Left colon (tissue), 2 donors: Measurements from ENCODE around the gene SLC10A7. TPM values are rescaled to one million over a fixed set of nuclear protein-coding genes. Genes with fewer than 3 reads are reported as not detected.
A peak's percentile ranks its signal among the peaks of the same experiment; 100 is the strongest.

Experiments used
- ATAC-seq: fragments of 200-7000 bp; cut with Tn5 transposase; one replicate; pipeline ENCODE4 v1.9.1; 2020; ENCODE audit warnings: mild to moderate bottlenecking, moderate library complexity
- DNase-seq, 2 donors: peaks; one replicate each; pipeline ENCODE4 v3.0.0-alpha.2; 2020
- intact Hi-C, 2 donors: fragments of 100-400 bp; cut with DNase I in 1 of 2; cut with micrococcal nuclease in 1 of 2; formaldehyde crosslinking; loops; one replicate each; pipeline versions ENCODE4 v1.11.2 to v1.14.0; 2022; cut with DNase I, micrococcal nuclease
- total RNA-seq, 2 donors: library from RNA; stranded (reverse); fragmentation: NEBNext Ultra II Directional; extraction: Animal tissue kit (Norgen Biotek cat#: 25700); gene quantifications; one replicate each; pipeline ENCODE4 v1.2.1, GENCODE V29; 2021
- donor health status: DM: no; HTN: no; CAD: no.
- donor health status: DM: yes; HTN: yes; CAD: no.

Gene SLC10A7
- total RNA-seq, 2 donors from 2014 or later: 16.8 to 17.0 TPM

GRCh38 chr4:146335763-146336409 lies 185.9 kb downstream of the SLC10A7 start:
- ATAC-seq (peak; percentile 52), DNase-seq (no peak)
- intact Hi-C loops: no loop called here

GRCh38 chr4:146334862-146335449 lies 186.8 kb downstream of the SLC10A7 start:
- DNase-seq: no peak
- no peak for ATAC-seq
- intact Hi-C loops: no loop called here

- ATAC-seq: no peak
Measured at GRCh38 chr4:146333895-146334262, 187.9 kb downstream of the SLC10A7 start.

GRCh38 chr4:146333187-146333894 lies 188.4 kb downstream of the SLC10A7 start:
- ATAC-seq: peak; percentile 89
- peak in 1 of 2 donors; percentile 20 for DNase-seq
- intact Hi-C loops: no loop called here

More at GRCh38 chr4:146333895-146334262, 187.9 kb downstream of the SLC10A7 start:
- intact Hi-C loops: no loop called here
- no peak for DNase-seq

- DNase-seq: no peak
- intact Hi-C loops: no loop called here
- no peak for ATAC-seq
Measured at GRCh38 chr4:146330392-146330791, 191.3 kb downstream of the SLC10A7 start.

GRCh38 chr4:146329050-146329716 lies 192.6 kb downstream of the SLC10A7 start:
- ATAC-seq (no peak), DNase-seq (no peak)
- intact Hi-C loops: no loop called here

GRCh38 chr4:146327859-146328650 lies 193.7 kb downstream of the SLC10A7 start:
- no peak for ATAC-seq
- intact Hi-C loops: no loop called here
- DNase-seq: no peak

- intact Hi-C loops: no loop called here
- DNase-seq (no peak), ATAC-seq (no peak)
Measured at GRCh38 chr4:146318894-146319293, 202.8 kb downstream of the SLC10A7 start.

- ATAC-seq: no peak
- intact Hi-C loops: no loop called here
- no peak for DNase-seq
Measured at GRCh38 chr4:146317783-146318182, 204.0 kb downstream of the SLC10A7 start.

- intact Hi-C loops: no loop called here
- ATAC-seq (no peak), DNase-seq (no peak)
Measured at GRCh38 chr4:146315184-146315583, 206.6 kb downstream of the SLC10A7 start.

- intact Hi-C loops: no loop called here
- DNase-seq (no peak), ATAC-seq (no peak)
Measured at GRCh38 chr4:146311238-146311970, 210.3 kb downstream of the SLC10A7 start.

- ATAC-seq (no peak), DNase-seq (no peak)
- intact Hi-C loops: no loop called here
Measured at GRCh38 chr4:146310319-146311021, 211.3 kb downstream of the SLC10A7 start.

GRCh38 chr4:146308951-146309350 lies 212.8 kb downstream of the SLC10A7 start:
- ATAC-seq (no peak), DNase-seq (no peak)
- intact Hi-C loops: no loop called here

GRCh38 chr4:146302822-146303221 lies 218.9 kb downstream of the SLC10A7 start:
- ATAC-seq (no peak), DNase-seq (no peak)
- intact Hi-C loops: no loop called here

- peak; percentile 83 for ATAC-seq
- DNase-seq: no peak
- intact Hi-C loops: no loop called here
Measured at GRCh38 chr4:146299607-146300006, 222.1 kb downstream of the SLC10A7 start.

- DNase-seq (no peak), ATAC-seq (no peak)
- intact Hi-C loops: no loop called here
Measured at GRCh38 chr4:146294776-146295175, 227.0 kb downstream of the SLC10A7 start.

GRCh38 chr4:146292508-146292907 lies 229.2 kb downstream of the SLC10A7 start:
- intact Hi-C loops: no loop called here
- DNase-seq (no peak), ATAC-seq (no peak)

- intact Hi-C loops: no loop called here
- ATAC-seq (no peak), DNase-seq (no peak)
Measured at GRCh38 chr4:146291313-146291712, 230.4 kb downstream of the SLC10A7 start.
